ENCODE data around the gene YWHAG. TPM values are rescaled to one million over a fixed set of nuclear protein-coding genes. Genes with fewer than 3 reads are reported as not detected.
"Not testable (repeated sequence)": the region's sequence is repeated elsewhere in the genome, so short reads cannot be mapped to it uniquely, and the experiment has no call there.

YWHAG gene
- total RNA-seq, 1 donor: 121 TPM

DNA sequence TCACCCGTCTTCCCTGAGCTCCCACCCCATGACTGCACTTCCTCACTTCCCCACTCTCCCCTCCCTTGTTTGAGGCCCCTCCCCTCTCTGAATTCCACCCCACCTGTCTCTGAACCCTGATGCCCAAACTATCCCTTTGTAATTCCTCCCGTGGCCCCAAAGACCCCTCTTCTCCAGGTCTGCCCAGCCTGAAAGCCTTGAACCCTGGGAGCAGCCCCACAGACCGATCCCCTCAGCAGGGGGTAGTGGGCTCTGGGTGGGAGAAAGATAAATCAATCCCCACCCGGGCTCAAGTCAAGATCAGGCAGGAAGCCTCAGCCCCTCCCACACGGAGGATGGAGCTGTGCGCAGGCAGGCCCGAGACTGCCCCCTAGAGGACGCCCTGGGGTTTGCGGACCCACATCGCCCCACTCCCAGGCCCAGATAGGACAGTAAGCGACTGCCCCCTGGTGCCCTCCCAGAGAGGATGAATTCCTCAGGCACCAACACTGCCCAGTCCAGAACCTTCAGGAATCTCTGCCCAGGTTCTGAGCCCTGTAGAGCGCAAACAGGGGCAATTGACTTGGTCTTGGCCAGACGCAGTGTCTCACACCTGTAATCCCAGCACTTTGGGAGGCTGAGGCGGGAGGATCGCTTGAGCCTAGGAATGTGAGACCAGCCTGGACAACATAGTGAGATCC, 44.6 kb downstream of the YWHAG start:
- no peaks in the 10 kb centered on the region for H3K27me3 ChIP-seq (ENCODE audit: insufficient read depth, low read length)
- peak overlapping the region; percentile 78 for H2AFZ ChIP-seq (ENCODE audit: low read length)
- TF ChIP-seq, protein P1, sequence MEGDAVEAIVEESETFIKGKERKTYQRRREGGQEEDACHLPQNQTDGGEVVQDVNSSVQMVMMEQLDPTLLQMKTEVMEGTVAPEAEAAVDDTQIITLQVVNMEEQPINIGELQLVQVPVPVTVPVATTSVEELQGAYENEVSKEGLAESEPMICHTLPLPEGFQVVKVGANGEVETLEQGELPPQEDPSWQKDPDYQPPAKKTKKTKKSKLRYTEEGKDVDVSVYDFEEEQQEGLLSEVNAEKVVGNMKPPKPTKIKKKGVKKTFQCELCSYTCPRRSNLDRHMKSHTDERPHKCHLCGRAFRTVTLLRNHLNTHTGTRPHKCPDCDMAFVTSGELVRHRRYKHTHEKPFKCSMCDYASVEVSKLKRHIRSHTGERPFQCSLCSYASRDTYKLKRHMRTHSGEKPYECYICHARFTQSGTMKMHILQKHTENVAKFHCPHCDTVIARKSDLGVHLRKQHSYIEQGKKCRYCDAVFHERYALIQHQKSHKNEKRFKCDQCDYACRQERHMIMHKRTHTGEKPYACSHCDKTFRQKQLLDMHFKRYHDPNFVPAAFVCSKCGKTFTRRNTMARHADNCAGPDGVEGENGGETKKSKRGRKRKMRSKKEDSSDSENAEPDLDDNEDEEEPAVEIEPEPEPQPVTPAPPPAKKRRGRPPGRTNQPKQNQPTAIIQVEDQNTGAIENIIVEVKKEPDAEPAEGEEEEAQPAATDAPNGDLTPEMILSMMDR (IDR thresholded peaks at IDR 0.05; ENCODE audit: extremely low read depth, low read depth, low read length): peak; percentile 100
- H4K20me1 ChIP-seq (ENCODE audit: insufficient read depth, low read length): no peaks in the 10 kb centered on the region
- peak; percentile 99 for DNase-seq (ENCODE audit: insufficient read length, low spot score, missing footprints)
- no peak overlapping the region for H3K27ac ChIP-seq (ENCODE audit: low read depth, low read length)
- H3K4me2 ChIP-seq (ENCODE audit: insufficient read depth, low read length): peak overlapping the region; percentile 55
- no peak overlapping the region for H3K4me3 ChIP-seq (ENCODE audit: insufficient read depth, low read length)
- no peaks in the 10 kb centered on the region for H3K79me2 ChIP-seq (ENCODE audit: insufficient read depth, low read length)
- no peaks in the 10 kb centered on the region for H3K36me3 ChIP-seq (ENCODE audit: insufficient read depth, low read length)
- H3K4me1 ChIP-seq (ENCODE audit: insufficient read depth, low read length): peaks cover 10% of the 10 kb centered on the region
- H3K9me3 ChIP-seq (ENCODE audit: low read depth, low read length): no peaks in the 10 kb centered on the region

DNA sequence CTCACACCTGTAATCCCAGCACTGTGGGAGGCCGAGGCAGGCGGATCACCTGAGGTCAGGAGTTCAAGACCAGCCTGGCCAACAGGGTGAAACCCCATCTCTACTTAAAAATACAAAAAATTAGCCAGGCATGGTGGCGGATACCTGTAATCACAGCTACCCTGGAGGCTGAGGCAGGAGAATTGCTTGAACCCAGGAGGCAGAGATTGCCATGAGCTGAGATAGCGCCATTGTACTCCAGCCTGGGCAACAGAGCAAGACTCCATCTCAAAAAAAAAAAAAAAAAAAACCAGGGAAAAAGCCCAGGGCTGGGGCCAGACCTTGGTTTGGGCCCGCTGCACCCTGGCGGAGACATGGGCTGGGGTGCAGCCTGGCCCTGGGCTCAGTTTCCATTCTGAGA, 47.0 kb downstream of the YWHAG start:
- H3K27ac ChIP-seq (ENCODE audit: low read depth, low read length); H2AFZ ChIP-seq (ENCODE audit: low read length); H3K9me3 ChIP-seq (ENCODE audit: low read depth, low read length); H3K4me2 ChIP-seq (ENCODE audit: insufficient read depth, low read length); H3K79me2 ChIP-seq (ENCODE audit: insufficient read depth, low read length); DNase-seq (ENCODE audit: insufficient read length, low spot score, missing footprints); H3K36me3 ChIP-seq (ENCODE audit: insufficient read depth, low read length); H3K4me3 ChIP-seq (ENCODE audit: insufficient read depth, low read length); H4K20me1 ChIP-seq (ENCODE audit: insufficient read depth, low read length); H3K27me3 ChIP-seq (ENCODE audit: insufficient read depth, low read length); H3K4me1 ChIP-seq (ENCODE audit: insufficient read depth, low read length): not testable (repeated sequence)

DNA sequence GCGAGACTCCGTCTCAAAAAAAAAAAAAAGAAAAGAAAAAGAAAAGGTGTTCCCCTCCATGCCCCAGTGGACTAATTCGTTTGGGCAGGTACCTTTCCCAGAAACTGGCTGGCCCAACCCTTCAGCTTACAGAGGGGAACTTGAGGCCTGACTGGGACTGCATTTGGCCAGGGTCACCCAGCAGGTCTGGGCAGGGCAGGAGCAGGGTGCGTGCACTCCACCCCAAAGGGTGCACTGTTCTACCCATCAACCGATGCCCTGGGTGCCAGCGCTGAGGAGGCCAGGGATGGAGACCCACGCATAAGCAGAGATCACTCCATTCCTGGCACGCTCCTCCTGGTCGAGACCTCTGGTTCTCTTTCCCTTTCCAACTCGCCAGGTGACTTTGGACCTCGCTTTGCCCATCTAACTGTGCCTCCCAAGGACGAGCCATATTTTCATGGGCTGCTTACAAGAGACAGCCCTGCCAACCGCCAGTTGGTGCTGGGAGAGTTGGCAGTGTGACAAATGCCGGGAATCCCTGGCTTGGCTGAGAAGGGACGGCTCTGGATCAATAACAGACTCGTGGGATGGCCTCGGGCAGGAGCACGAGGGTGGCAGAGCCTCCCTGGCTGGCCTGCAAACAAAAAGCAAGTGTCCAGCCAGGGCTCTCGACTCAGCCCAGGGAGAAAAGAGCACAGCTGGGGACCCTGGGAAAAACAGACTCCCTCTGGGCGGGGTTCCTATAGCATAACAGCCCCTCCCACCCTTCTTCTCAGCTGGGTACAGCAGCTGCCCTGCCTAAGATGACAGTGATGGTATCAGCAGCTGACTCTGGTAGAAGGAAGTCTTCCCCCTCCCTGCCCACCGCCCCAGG, 48.5 kb downstream of the YWHAG start:
- Histone ChIP-seq H2AFZ (ENCODE audit: low read length) (no peak overlapping the region), H3K27ac (ENCODE audit: low read depth, low read length) (no peak overlapping the region), H3K4me3 (ENCODE audit: insufficient read depth, low read length) (no peak overlapping the region), H4K20me1 (ENCODE audit: insufficient read depth, low read length) (no peaks in the 10 kb centered on the region), H3K79me2 (ENCODE audit: insufficient read depth, low read length) (no peaks in the 10 kb centered on the region), H3K27me3 (ENCODE audit: insufficient read depth, low read length) (no peaks in the 10 kb centered on the region), H3K4me1 (ENCODE audit: insufficient read depth, low read length) (no peaks in the 10 kb centered on the region), H3K36me3 (ENCODE audit: insufficient read depth, low read length) (no peaks in the 10 kb centered on the region), H3K9me3 (ENCODE audit: low read depth, low read length) (no peaks in the 10 kb centered on the region), H3K4me2 (ENCODE audit: insufficient read depth, low read length) (no peak overlapping the region)
- TF ChIP-seq, protein P1 (IDR thresholded peaks at IDR 0.05; ENCODE audit: extremely low read depth, low read depth, low read length): no peak
- DNase-seq (ENCODE audit: insufficient read length, low spot score, missing footprints): peak; percentile 89

DNA sequence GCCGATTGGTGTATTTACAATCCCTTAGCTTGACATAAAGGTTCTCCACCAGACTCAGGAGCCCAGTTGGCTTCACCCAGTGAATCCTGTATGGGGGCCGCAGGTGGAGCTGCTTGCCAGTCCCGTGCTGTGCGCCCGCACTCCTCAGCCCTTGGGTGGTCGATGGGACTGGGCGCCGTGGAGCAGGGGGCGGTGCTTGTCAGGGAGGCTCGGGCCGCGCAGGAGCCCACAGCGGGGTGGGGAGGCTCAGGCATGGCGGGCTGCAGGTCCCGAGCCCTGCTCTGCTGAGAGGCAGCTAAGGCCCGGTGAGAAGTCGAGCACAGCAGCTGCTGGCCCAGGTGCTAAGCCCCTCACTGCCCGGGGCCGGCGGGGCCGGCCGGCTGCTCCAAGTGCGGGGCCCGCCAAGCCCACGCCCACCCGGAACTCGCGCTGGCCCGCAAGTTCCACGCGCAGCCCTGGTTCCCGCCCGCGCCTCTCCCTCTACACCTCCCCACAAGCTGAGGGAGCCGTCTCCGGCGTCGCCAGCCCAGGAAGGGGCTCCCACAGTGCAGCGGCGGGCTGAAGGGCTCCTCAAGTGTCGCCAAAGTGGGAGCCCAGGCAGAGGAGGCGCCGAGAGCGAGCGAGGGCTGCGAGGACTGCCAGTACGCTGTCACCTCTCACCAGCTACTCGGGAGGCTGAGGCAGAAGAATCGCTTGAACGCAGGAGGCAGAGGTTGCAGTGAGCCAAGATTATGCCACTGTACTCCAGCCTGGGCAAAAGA, 49.3 kb downstream of the YWHAG start:
- not testable (repeated sequence) for H3K36me3 ChIP-seq (ENCODE audit: insufficient read depth, low read length); H3K27ac ChIP-seq (ENCODE audit: low read depth, low read length); DNase-seq (ENCODE audit: insufficient read length, low spot score, missing footprints); H3K4me2 ChIP-seq (ENCODE audit: insufficient read depth, low read length); H3K4me3 ChIP-seq (ENCODE audit: insufficient read depth, low read length); H3K9me3 ChIP-seq (ENCODE audit: low read depth, low read length); H4K20me1 ChIP-seq (ENCODE audit: insufficient read depth, low read length); H3K79me2 ChIP-seq (ENCODE audit: insufficient read depth, low read length); H3K4me1 ChIP-seq (ENCODE audit: insufficient read depth, low read length); H2AFZ ChIP-seq (ENCODE audit: low read length); H3K27me3 ChIP-seq (ENCODE audit: insufficient read depth, low read length)

DNA sequence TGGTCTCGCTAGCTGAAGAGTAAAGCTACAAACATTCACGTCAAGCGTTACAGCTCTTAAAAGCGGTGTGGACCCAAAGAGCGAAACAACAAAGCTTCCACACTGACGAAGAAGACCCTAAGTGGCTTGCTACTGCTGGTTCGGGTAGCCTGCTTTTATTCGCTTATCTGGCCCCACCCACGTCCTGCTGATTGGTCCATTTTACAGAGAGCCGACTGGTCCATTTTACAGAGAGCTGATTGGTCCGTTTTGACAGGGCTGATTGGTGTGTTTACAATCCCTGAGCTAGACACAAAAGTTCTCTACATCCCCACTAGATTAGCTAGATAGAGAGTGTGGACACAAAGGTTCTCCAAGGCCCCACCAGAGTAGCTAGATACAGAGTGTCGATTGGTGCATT, 49.9 kb downstream of the YWHAG start:
- peaks cover 11% of the 10 kb centered on the region for H4K20me1 ChIP-seq (ENCODE audit: insufficient read depth, low read length)
- H3K4me2 ChIP-seq (ENCODE audit: insufficient read depth, low read length): not testable (repeated sequence)

More for the DNA sequence above, 49.9 kb downstream of the YWHAG start:
- not testable (repeated sequence) for H3K4me1 ChIP-seq (ENCODE audit: insufficient read depth, low read length); H3K27ac ChIP-seq (ENCODE audit: low read depth, low read length); DNase-seq (ENCODE audit: insufficient read length, low spot score, missing footprints); H2AFZ ChIP-seq (ENCODE audit: low read length); H3K9me3 ChIP-seq (ENCODE audit: low read depth, low read length); H3K4me3 ChIP-seq (ENCODE audit: insufficient read depth, low read length); H3K79me2 ChIP-seq (ENCODE audit: insufficient read depth, low read length); H3K27me3 ChIP-seq (ENCODE audit: insufficient read depth, low read length)
- peaks cover 12% of the 10 kb centered on the region for H3K36me3 ChIP-seq (ENCODE audit: insufficient read depth, low read length)

All from osteoblast (primary cell).